Measurements from ENCODE around the gene STXBP4. TPM values are rescaled to one million over a fixed set of nuclear protein-coding genes. Genes with fewer than 3 reads are reported as not detected.

The STXBP4 gene
- total RNA-seq, 4 donors from 2014 or later, result 8.0 to 57.6 (median 18.8) TPM

DNA sequence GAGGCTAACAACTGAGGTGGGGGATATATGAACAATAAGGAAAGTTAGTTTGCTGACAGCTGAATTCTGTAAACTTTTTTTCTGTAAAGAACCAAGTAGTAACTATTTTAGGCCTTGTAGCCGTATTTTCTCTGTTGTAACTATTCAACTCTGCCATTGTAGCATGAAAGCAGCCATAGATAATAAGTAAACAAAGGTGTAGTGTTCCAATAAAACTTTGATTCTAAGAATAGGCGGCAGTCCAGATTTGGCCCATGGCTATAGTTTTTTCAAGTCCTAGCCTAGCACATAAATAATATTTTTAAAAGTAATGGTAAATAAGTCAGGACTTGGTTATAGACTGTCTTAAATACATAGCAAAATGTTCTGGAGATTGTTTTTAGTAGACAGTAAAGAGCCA is 142.0 kb downstream of the STXBP4 start:
- no peak overlapping the region for H3K4me3 ChIP-seq
- no peaks in the 10 kb centered on the region for H3K9me3 ChIP-seq
- DNase-seq, result no peak
- peaks cover 0 to 7% (median 0%) of the 10 kb centered on the region in 4 donors for H3K4me1 ChIP-seq
- no peaks in the 10 kb centered on the region for H3K27me3 ChIP-seq
- TF ChIP-seq POLR2A (IDR thresholded peaks at IDR 0.05) (no peak), CTCF (IDR thresholded peaks at IDR 0.05) (no peak)
- H3K36me3 ChIP-seq, result no peaks in the 10 kb centered on the region
- no peak overlapping the region for H3K27ac ChIP-seq

GRCh38 chr17:55114283-55114682 is 145.7 kb downstream of the STXBP4 start:
- H3K27ac ChIP-seq, result no peak overlapping the region
- no peak for DNase-seq
- H3K36me3 ChIP-seq, result no peaks in the 10 kb centered on the region
- no peaks in the 10 kb centered on the region for H3K9me3 ChIP-seq
- peaks cover 0 to 7% (median 0%) of the 10 kb centered on the region in 4 donors for H3K4me1 ChIP-seq
- H3K27me3 ChIP-seq, result no peaks in the 10 kb centered on the region
- no peak for TF ChIP-seq POLR2A (IDR thresholded peaks at IDR 0.05)
- no peak for TF ChIP-seq CTCF (IDR thresholded peaks at IDR 0.05)
- no peak overlapping the region for H3K4me3 ChIP-seq

DNA sequence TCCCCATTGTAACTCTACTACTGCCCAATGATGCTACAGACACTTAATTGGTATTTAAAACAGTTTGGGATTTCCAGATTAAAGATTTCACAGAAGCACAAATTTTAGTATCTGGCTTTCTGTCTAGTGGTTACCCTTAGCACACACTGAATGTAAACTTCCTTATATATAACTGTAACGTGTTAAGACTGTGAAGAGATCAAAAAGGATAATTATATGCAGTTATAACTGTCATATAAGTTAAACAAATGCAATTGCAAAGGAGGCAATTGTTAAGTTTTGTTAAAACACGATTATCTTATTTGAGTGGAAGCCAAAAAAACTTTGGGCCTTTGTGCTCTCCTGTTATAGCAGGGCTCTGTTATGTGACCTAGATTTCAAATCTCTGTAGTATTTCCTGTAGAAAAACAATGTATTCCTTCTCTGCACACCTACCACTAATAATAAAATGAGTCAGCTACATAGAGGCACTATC is 147.9 kb downstream of the STXBP4 start:
- H3K36me3 ChIP-seq, result no peaks in the 10 kb centered on the region
- no peaks in the 10 kb centered on the region for H3K9me3 ChIP-seq
- no peaks in the 10 kb centered on the region for H3K27me3 ChIP-seq
- DNase-seq, result no peak
- no peak overlapping the region for H3K4me3 ChIP-seq
- TF ChIP-seq POLR2A (IDR thresholded peaks at IDR 0.05), result no peak
- peak overlapping the region in 1 of 4 donors; percentile 14 for H3K27ac ChIP-seq
- H3K4me1 ChIP-seq, result peaks cover 0 to 7% (median 0%) of the 10 kb centered on the region in 4 donors

DNA sequence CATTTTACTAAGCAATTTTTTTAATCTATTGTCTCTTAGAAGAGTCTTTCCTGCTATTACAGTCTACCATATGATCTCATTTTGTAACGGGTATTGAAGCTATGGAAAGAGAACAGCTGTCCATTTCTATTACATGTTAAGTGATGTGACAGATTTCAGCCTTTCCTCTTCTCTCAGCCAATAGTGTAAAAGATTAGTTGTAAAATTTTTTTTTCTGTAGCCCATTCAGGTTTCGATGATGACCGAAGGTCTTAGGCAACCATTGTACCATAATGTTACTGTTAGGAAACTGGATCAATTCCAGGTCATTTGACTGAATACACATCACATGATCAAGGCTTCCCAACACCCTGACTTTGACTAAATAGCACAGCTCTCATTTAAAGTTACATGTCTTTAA is 148.6 kb downstream of the STXBP4 start:
- Histone ChIP-seq H3K27ac (no peak overlapping the region), H3K4me1 (peaks cover 0 to 7% (median 0%) of the 10 kb centered on the region in 4 donors), H3K27me3 (no peaks in the 10 kb centered on the region), H3K4me3 (no peak overlapping the region), H3K9me3 (no peaks in the 10 kb centered on the region), H3K36me3 (no peaks in the 10 kb centered on the region)
- TF ChIP-seq POLR2A (IDR thresholded peaks at IDR 0.05) (no peak), CTCF (IDR thresholded peaks at IDR 0.05) (no peak)
- DNase-seq, result no peak

GRCh38 chr17:55120651-55121050 is 152.1 kb downstream of the STXBP4 start:
- H3K4me3 ChIP-seq, result no peak overlapping the region
- no peaks in the 10 kb centered on the region for H3K36me3 ChIP-seq
- H3K9me3 ChIP-seq, result no peaks in the 10 kb centered on the region
- TF ChIP-seq CTCF (IDR thresholded peaks at IDR 0.05) (no peak), POLR2A (IDR thresholded peaks at IDR 0.05) (no peak)
- no peaks in the 10 kb centered on the region for H3K4me1 ChIP-seq
- DNase-seq, result no peak
- no peaks in the 10 kb centered on the region for H3K27me3 ChIP-seq
- no peak overlapping the region for H3K27ac ChIP-seq

GRCh38 chr17:55121268-55121667 is 152.7 kb downstream of the STXBP4 start:
- DNase-seq, result no peak
- Histone ChIP-seq H3K4me1 (no peaks in the 10 kb centered on the region), H3K4me3 (no peak overlapping the region), H3K27me3 (no peaks in the 10 kb centered on the region), H3K9me3 (no peaks in the 10 kb centered on the region), H3K27ac (no peak overlapping the region), H3K36me3 (no peaks in the 10 kb centered on the region)
- TF ChIP-seq CTCF (IDR thresholded peaks at IDR 0.05) (no peak), POLR2A (IDR thresholded peaks at IDR 0.05) (no peak)
